ENCODE measurements around the gene STUM.
"Not testable (repeated sequence)": the region's sequence is repeated elsewhere in the genome, so short reads cannot be mapped to it uniquely, and the experiment has no call there.

STUM gene

GRCh38 chr1:226606311-226607267 is 58.0 kb downstream of the STUM start:
- no peak for FAIRE-seq

GRCh38 chr1:226607268-226607660 is 58.7 kb downstream of the STUM start:
- FAIRE-seq: no peak

- FAIRE-seq: no peak
Measured at GRCh38 chr1:226607821-226608220, 59.3 kb downstream of the STUM start.

DNA sequence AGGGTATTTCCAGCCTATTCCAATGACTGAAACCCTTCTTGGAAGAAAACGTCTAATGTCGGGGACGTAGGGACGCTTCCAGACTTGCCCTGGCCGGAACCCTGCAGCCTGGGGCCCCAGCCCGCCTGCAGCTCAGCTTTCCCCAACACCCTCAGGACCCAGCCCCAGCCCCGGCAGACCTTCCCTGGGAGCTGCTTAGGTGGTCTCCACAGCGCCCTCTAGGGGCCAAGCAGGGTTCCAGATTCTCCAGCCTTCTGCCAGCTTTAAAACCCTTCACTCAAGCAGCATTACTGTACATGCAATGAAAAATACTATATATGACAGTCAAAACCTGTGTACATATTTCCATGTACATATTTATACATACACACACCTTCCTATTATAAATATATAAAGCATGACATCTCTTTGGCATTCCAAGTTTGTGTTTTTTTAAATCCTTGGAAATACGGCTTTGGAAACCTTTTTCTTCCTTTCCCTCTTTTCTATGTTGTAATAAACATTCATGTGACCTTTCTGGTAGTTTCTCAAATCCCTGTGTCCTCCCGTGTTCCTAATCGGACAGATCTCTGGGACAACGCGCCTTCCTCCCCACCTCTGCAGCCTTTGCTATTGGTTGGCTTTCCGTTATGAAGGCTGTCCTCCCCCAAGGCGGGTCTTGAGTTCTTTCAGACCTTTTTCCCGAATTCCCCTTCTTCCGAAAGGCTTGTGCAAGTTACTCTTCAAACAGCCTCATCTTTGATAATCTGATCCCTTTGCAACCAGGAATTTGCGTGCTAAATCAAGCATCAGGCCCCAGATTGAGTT is 60.3 kb downstream of the STUM start:
- FAIRE-seq: peak; percentile 65

- FAIRE-seq: no peak
Measured at GRCh38 chr1:226609836-226610455, 61.4 kb downstream of the STUM start.

- FAIRE-seq: no peak
Measured at GRCh38 chr1:226610671-226611070, 62.1 kb downstream of the STUM start.

GRCh38 chr1:226611301-226611700 is 62.7 kb downstream of the STUM start:
- no peak for FAIRE-seq

DNA sequence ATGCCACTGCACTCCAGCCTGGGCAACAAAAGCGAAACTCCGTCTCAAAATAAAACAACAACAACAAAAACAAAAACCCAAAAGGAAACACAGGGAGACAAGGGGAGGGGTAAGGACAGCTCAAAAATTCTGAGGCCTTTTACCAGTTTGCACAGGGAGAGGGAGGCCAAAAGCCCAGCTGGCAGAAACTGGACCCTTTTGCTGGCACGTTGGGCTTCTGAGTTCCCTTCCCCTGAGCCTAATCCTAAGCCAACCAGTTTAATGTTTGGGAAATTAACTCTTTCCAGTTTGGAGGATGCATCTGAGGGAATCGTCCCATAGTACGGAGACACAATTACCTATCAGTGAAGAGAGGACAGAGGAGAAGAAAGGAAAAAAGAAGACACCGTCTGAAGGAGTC is 63.4 kb downstream of the STUM start:
- FAIRE-seq: not testable (repeated sequence)

GRCh38 chr1:226615876-226616275 is 67.3 kb downstream of the STUM start:
- no peak for FAIRE-seq

- FAIRE-seq: no peak
Measured at GRCh38 chr1:226616636-226617035, 68.1 kb downstream of the STUM start.

DNA sequence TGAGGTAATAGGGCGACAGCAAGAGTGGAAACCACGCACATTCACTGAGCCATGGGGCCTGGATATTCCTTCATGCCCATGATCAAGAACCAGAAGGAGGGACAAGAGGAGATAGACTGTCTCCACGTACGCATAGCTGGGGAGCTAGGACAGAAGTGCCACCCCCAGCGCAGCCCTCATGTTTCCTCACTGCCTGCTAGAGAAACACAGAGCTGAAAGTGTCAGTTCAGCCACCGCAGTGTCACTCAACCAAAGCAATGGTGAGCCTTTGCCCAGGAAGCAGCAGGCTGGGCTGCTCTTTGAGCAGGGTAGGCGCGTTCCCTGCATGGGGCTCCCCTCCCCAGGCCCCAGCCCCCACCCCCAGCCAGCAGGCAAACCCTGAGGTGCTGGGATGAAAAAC is 68.5 kb downstream of the STUM start:
- FAIRE-seq: no peak

- not testable (repeated sequence) for FAIRE-seq
Measured at GRCh38 chr1:226617719-226618118, 69.2 kb downstream of the STUM start.

GRCh38 chr1:226618380-226618779 is 69.8 kb downstream of the STUM start:
- FAIRE-seq: no peak

DNA sequence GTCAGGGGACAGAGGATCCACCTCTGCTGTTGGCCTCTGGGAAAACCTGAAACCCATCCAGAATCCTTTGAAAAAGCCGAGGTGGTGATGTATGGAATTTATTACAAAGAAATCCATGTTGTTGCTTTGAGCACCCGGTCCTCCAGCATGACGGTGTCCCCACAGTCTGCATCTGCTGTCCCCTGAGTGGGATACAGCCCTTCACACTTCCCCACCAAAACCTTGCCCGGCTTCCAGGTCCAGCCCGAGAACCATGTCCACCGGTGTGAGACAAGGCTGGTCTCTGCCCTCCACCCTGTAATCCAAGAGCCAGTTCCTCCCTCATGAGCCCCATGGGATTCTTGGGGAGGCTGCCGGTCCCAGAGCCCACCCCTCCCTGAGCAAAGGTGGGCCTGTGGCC is 70.5 kb downstream of the STUM start:
- no peak for FAIRE-seq

DNA sequence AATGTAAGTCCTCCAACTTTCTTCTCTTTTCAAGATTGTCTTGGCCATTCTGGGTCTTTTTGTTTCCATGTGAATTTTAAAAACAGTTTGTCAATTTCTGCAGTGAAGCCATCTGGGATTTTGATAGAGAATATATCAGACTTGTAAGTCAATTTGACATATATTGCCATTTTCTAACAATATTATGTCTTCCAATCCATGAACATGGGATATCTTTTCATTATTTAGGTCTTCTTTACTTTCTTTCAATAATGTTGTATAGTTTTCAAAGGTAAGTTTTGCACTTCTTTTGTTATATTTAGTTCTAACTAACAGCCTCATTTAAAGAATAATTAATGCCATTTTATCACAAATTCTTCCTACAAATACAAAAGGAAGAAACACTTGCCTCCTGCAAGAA is 73.4 kb downstream of the STUM start:
- FAIRE-seq: peak; percentile 42

DNA sequence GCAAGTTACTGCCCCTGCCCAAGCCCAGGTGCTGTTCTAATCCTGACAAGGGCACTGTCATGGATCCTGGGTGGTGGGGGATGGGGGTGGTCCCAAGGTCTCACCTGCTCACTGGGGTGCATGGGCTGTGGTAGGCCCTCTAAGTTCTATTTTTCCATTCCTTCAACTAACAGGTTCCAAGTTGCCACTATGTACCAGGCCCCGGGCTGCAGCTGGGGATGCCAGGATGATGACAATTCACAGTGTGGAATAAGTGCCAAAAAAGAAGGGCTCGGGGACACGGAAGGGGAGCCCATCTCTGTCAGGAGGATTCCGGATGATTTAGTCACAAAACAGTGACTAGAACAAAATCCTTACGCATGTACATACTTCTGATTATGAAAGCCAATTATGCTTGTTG is 76.0 kb downstream of the STUM start:
- FAIRE-seq: no peak

DNA sequence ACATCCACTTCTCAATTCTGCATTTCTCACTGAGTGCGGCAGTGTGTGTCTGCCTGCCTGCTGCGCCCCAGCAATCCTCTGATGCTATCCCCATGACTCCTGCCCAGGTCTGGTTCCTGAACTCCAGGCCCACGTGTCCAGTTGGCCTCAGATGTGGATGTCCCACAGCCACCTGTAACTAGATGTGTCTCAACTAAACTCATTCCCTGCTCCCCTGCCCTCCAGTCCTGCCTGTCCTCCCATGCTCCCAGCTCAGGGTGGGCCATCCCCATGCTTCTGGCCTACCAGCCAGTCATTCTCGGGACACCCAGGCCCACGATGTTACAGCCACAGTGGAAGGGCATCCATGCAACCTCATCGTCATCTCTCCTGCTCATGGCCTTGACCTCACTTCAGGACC is 76.8 kb downstream of the STUM start:
- no peak for FAIRE-seq

GRCh38 chr1:226625832-226626576 is 77.4 kb downstream of the STUM start:
- FAIRE-seq: no peak

GRCh38 chr1:226626577-226626956 is 78.0 kb downstream of the STUM start:
- peak; percentile 46 for FAIRE-seq

DNA sequence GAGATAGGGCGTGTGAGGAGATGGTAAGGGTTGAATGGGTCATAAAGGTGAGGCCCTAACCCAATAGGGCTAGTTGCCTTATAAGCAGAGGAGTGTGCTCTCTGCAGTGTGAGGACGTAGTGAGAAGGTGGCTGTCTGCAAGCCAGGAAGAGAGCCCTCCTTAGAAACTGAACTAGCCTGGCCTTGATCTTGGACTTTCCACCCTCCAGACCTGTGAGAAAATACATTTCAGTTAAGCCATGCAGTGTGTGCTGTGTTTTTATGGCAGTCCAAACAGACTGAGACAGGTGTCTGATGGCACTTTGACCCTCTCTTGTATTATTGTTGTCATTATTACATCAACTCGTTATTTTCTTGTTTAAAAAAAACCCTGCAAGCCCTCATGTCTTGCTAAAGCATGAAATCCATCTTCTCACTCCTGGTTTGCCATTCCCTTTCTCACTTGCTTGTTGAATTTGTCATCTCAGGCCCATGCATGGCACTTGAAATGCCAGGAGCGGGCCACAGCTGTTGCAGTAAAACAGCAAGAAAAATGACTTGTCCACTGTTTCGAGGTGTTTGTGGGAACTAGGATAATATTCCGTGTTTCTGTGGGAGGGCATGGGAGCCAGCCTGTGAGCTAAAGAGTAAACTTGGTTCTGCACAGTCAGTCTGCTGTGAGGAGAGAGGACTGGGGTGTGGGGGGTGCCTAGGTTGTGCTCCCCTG is 78.6 kb downstream of the STUM start:
- FAIRE-seq: no peak

DNA sequence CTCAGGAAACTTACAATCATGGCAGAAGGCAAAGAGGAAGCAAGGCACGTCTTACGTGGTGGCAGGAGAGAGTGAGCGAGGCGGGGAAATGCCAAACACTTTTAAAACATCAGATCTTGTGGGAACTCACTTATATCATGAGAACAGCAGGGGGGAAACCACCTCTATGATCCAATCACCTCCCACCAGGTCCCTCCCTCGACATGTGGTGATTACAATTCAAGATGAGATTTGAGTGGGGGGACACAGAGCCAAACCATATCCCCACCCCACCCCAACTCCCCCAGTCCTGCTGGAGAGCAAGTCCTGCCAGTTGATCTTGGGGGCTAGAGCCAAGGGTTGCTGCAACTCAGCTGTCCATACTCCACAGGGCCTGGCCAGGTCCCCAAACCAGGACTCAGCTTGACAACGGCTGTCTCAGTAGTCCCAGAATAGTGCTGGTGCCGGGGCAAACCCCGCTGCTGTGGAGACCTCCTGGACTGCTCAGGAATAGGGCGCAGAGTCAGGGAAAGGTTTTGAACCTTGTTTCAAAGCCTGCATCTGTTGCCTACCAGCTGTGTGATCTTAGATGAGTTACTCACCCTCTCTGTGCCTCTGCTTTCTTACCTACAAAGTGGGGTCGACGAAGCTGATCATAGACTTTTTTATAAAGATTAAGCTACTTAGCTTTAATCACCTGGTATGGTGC is 79.5 kb downstream of the STUM start:
- no peak for FAIRE-seq
